BLaER1 treated with 17β-estradiol and CSF1 and Interleukin-3, amounts not matched to agents 10 nM and 100 nM (cell line): ENCODE measurements around the gene RAB29.

Experiments
- H3K27ac ChIP-seq, 11 experiments: shearing (Covaris generic); formaldehyde crosslinking; 2 replicates each; pipeline ENCODE4 v1.8.1; 2022
- H3K27me3 ChIP-seq, 11 experiments: shearing (Covaris generic); formaldehyde crosslinking; 2 replicates each; pipeline ENCODE4 v1.8.1; 2022
- H3K36me3 ChIP-seq, 11 experiments: shearing (Covaris generic); formaldehyde crosslinking; 2 replicates each; pipeline ENCODE4 v1.8.1; 2022
- H3K4me1 ChIP-seq, 10 experiments: shearing (Covaris generic); formaldehyde crosslinking; 2 replicates each; pipeline ENCODE4 v1.8.1; 2022
- H3K4me2 ChIP-seq, 11 experiments: shearing (Covaris generic); formaldehyde crosslinking; 2 replicates each; pipeline ENCODE4 v1.8.1; 2022
- H3K4me3 ChIP-seq, 10 experiments: shearing (Covaris generic); formaldehyde crosslinking; 2 replicates each; pipeline ENCODE4 v1.8.1; 2022
- H3K9ac ChIP-seq, 11 experiments: shearing (Covaris generic); formaldehyde crosslinking; 2 replicates each; pipeline ENCODE4 v1.8.1; 2022
- H3K9me3 ChIP-seq, 11 experiments: shearing (Covaris generic); formaldehyde crosslinking; replicated peaks in 1 of 11; 2 replicates each; pipeline ENCODE4 v1.8.1; 2022
- H4K20me1 ChIP-seq, 11 experiments: shearing (Covaris generic); formaldehyde crosslinking; 2 replicates each; pipeline ENCODE4 v1.8.1; 2022
- Cebpa-rat ChIP-seq, 11 experiments: shearing (Covaris generic); IDR thresholded peaks; 2 replicates each; pipeline ENCODE4 v1.8.1; 2022

RAB29 gene

GRCh38 chr1:205812271-205812877, 37.1 kb upstream of the RAB29 start:
- Histone ChIP-seq H3K36me3 (peaks cover 7 to 35% (median 28%) of the 10 kb centered on the region in 11 experiments; a peak in 21 of 22 replicates), H3K27ac (peak overlapping the region; percentile 64 to 89 (median 81); a peak in 21 of 22 replicates)

GRCh38 chr1:205811660-205812059, 36.4 kb upstream of the RAB29 start:
- no peak for TF ChIP-seq Cebpa-rat (IDR thresholded peaks at IDR 0.05)
- H3K4me2 ChIP-seq = peak overlapping the region; percentile 82 to 99 (median 93)
- peak overlapping the region in 7 of 11 experiments; percentile 75 to 88 (median 81); a peak in 11 of 22 replicates for H3K27ac ChIP-seq
- no peaks in the 10 kb centered on the region for H3K9me3 ChIP-seq
- peaks cover 0 to 56% (median 35%) of the 10 kb centered on the region in 11 experiments; a peak in 17 of 22 replicates for H4K20me1 ChIP-seq
- peaks cover 62 to 86% (median 79%) of the 10 kb centered on the region in 10 experiments for H3K4me1 ChIP-seq
- no peaks in the 10 kb centered on the region for H3K27me3 ChIP-seq
- peak overlapping the region; percentile 79 to 98 (median 88) for H3K4me3 ChIP-seq
- H3K36me3 ChIP-seq = peaks cover 7 to 42% (median 32%) of the 10 kb centered on the region in 11 experiments; a peak in 21 of 22 replicates
- H3K9ac ChIP-seq = peak overlapping the region; percentile 80 to 90 (median 87); a peak in 21 of 22 replicates

More at GRCh38 chr1:205812271-205812877, 37.1 kb upstream of the RAB29 start:
- Histone ChIP-seq H4K20me1 (peaks cover 0 to 49% (median 34%) of the 10 kb centered on the region in 11 experiments; a peak in 17 of 22 replicates), H3K4me1 (peaks cover 57 to 86% (median 79%) of the 10 kb centered on the region in 10 experiments), H3K9me3 (no peaks in the 10 kb centered on the region), H3K4me3 (peak overlapping the region; percentile 79 to 98 (median 88)), H3K9ac (peak overlapping the region; percentile 80 to 90 (median 87)), H3K4me2 (peak overlapping the region; percentile 82 to 99 (median 93)), H3K27me3 (no peaks in the 10 kb centered on the region)
- no peak for TF ChIP-seq Cebpa-rat (IDR thresholded peaks at IDR 0.05)

GRCh38 chr1:205810448-205811157, 35.3 kb upstream of the RAB29 start:
- peaks cover 9 to 67% (median 45%) of the 10 kb centered on the region in 11 experiments; a peak in 20 of 22 replicates for H4K20me1 ChIP-seq
- peaks cover 7 to 52% (median 34%) of the 10 kb centered on the region in 11 experiments; a peak in 21 of 22 replicates for H3K36me3 ChIP-seq
- H3K4me3 ChIP-seq = peak overlapping the region in 7 of 10 experiments; percentile 85 to 98 (median 94); a peak in 9 of 20 replicates
- no peaks in the 10 kb centered on the region for H3K9me3 ChIP-seq
- 0 out of 22 replicates have a peak overlapping the region, but pooled peaks of 2 of the 11 experiments have one; percentile 5 to 28 for H3K27ac ChIP-seq
- peak overlapping the region in 7 of 11 experiments; percentile 85 to 90 (median 87); a peak in 11 of 22 replicates for H3K9ac ChIP-seq
- peak overlapping the region; percentile 82 to 99 (median 93) for H3K4me2 ChIP-seq
- no peak for TF ChIP-seq Cebpa-rat (IDR thresholded peaks at IDR 0.05)
- no peaks in the 10 kb centered on the region for H3K27me3 ChIP-seq
- peaks cover 64 to 86% (median 79%) of the 10 kb centered on the region in 10 experiments for H3K4me1 ChIP-seq

- Histone ChIP-seq H3K4me1 (peaks cover 70 to 86% (median 80%) of the 10 kb centered on the region in 10 experiments), H3K27me3 (no peaks in the 10 kb centered on the region), H4K20me1 (peaks cover 15 to 73% (median 52%) of the 10 kb centered on the region in 11 experiments; a peak in 21 of 22 replicates), H3K9ac (0 out of 22 replicates have a peak overlapping the region, but pooled peaks of 1 of the 11 experiments have one; percentile 4), H3K27ac (0 out of 22 replicates have a peak overlapping the region, but pooled peaks of 1 of the 11 experiments have one; percentile 5), H3K4me2 (peak overlapping the region; percentile 65 to 99 (median 93)), H3K9me3 (no peaks in the 10 kb centered on the region), H3K36me3 (peaks cover 7 to 55% (median 34%) of the 10 kb centered on the region in 11 experiments; a peak in 21 of 22 replicates), H3K4me3 (peak overlapping the region in 3 of 10 experiments; percentile 1 to 36 (median 7); a peak in 2 of 20 replicates)
- no peak for TF ChIP-seq Cebpa-rat (IDR thresholded peaks at IDR 0.05)
Observed at GRCh38 chr1:205809942-205810345, 34.7 kb upstream of the RAB29 start.

- Histone ChIP-seq H3K27me3 (no peaks in the 10 kb centered on the region), H3K9ac (peak overlapping the region in 2 of 11 experiments; percentile 11 to 17; a peak in 1 of 22 replicates), H3K4me3 (peak overlapping the region in 4 of 10 experiments; percentile 1 to 38 (median 22); a peak in 4 of 20 replicates), H3K36me3 (peaks cover 7 to 59% (median 38%) of the 10 kb centered on the region in 11 experiments; a peak in 21 of 22 replicates), H3K9me3 (no peaks in the 10 kb centered on the region), H3K4me1 (peaks cover 75 to 85% (median 80%) of the 10 kb centered on the region in 10 experiments), H4K20me1 (peaks cover 15 to 78% (median 55%) of the 10 kb centered on the region in 11 experiments; a peak in 21 of 22 replicates), H3K4me2 (peak overlapping the region; percentile 65 to 99 (median 93)), H3K27ac (0 out of 22 replicates have a peak overlapping the region, but pooled peaks of 1 of the 11 experiments have one; percentile 5)
- no peak for TF ChIP-seq Cebpa-rat (IDR thresholded peaks at IDR 0.05)
Observed at GRCh38 chr1:205809469-205809868, 34.2 kb upstream of the RAB29 start.

- Histone ChIP-seq H3K4me1 (peaks cover 48 to 68% (median 57%) of the 10 kb centered on the region in 10 experiments), H3K36me3 (peaks cover 20 to 92% (median 64%) of the 10 kb centered on the region in 11 experiments), H3K4me3 (peak overlapping the region in 2 of 10 experiments; percentile 31 to 39; a peak in 3 of 20 replicates), H3K9me3 (no peaks in the 10 kb centered on the region), H3K27ac (peak overlapping the region in 8 of 11 experiments; percentile 3 to 57 (median 34); a peak in 9 of 22 replicates), H3K27me3 (no peaks in the 10 kb centered on the region), H3K4me2 (peak overlapping the region; percentile 48 to 90 (median 80)), H3K9ac (peak overlapping the region in 5 of 11 experiments; percentile 0 to 44 (median 18); a peak in 6 of 22 replicates), H4K20me1 (peaks cover 15 to 87% (median 60%) of the 10 kb centered on the region in 11 experiments; a peak in 20 of 22 replicates)
- TF ChIP-seq Cebpa-rat (IDR thresholded peaks at IDR 0.05) = no peak
Observed at GRCh38 chr1:205805082-205805711, 29.9 kb upstream of the RAB29 start.

- peaks cover 42 to 62% (median 51%) of the 10 kb centered on the region in 10 experiments for H3K4me1 ChIP-seq
- 0 out of 20 replicates have a peak overlapping the region, but pooled peaks of 1 of the 10 experiments have one; percentile 31 for H3K4me3 ChIP-seq
- peak overlapping the region in 3 of 11 experiments; percentile 5 to 18 (median 10); a peak in 3 of 22 replicates for H3K9ac ChIP-seq
- TF ChIP-seq Cebpa-rat (IDR thresholded peaks at IDR 0.05) = no peak
- no peaks in the 10 kb centered on the region for H3K27me3 ChIP-seq
- peak overlapping the region in 7 of 11 experiments; percentile 6 to 50 (median 27); a peak in 8 of 22 replicates for H3K27ac ChIP-seq
- H3K9me3 ChIP-seq = no peaks in the 10 kb centered on the region
- H3K36me3 ChIP-seq = peaks cover 20 to 92% (median 64%) of the 10 kb centered on the region in 11 experiments
- H4K20me1 ChIP-seq = peaks cover 15 to 81% (median 55%) of the 10 kb centered on the region in 11 experiments; a peak in 20 of 22 replicates
- peak overlapping the region; percentile 48 to 90 (median 80); a peak in 21 of 22 replicates for H3K4me2 ChIP-seq
Observed at GRCh38 chr1:205804605-205805004, 29.3 kb upstream of the RAB29 start.
